ENCODE data around the gene SIGLEC9.

SIGLEC9 gene

DNA sequence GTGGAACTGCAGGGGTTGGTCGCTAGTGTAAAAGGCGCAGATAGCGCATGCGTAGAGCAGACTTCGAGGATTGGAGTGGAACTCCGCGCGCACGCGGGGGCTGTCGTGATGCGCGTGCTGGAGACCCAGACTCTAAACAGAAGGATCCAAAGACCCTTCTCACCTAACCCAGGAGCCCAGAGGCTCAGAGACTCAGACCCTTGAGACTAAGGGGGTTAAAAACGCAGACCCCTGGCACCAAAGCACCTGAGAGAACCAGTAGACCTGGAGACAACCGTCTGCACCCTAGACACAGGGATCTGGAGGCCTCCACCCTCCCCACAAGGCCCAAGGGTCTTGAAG lies 15.9 kb upstream of the SIGLEC9 start:
- H3K9me3 ChIP-seq (ENCODE audit: control insufficient read depth, insufficient read depth, low read length) = no peaks in the 10 kb centered on the region
- peak overlapping the region; percentile 99 for H3K4me3 ChIP-seq (ENCODE audit: low read depth, low read length)
- H3K27me3 ChIP-seq (ENCODE audit: control insufficient read depth, insufficient read depth, low read length) = peaks cover 3% of the 10 kb centered on the region; the same call in 1 of the 2 replicates
- H3K27ac ChIP-seq (ENCODE audit: low read depth, low read length) = no peak overlapping the region
- 0 out of 2 replicates have a peak, but pooled peaks cover under 1% of the 10 kb centered on the region for H3K36me3 ChIP-seq (ENCODE audit: control insufficient read depth, insufficient read depth, low read length)
- H3K9ac ChIP-seq (ENCODE audit: low read depth, low read length) = no peak overlapping the region
- H3K4me1 ChIP-seq (ENCODE audit: control insufficient read depth, insufficient read depth, low read length) = 0 out of 2 replicates have a peak, but pooled peaks cover 5% of the 10 kb centered on the region

DNA sequence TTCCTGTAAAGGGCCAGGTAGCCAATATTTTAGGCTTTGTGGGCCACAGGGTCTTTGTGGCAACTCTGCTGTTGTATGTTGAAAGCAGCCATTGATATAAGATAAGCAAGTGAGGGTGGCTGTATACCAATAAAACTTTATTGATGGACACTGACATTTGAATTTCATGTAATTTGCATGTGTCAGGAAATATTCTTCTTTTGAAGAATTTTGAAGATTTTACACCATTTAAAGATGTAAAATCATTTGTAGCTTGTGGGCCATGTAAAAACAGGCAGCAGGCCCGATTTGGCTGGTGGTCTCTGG lies 14.1 kb upstream of the SIGLEC9 start:
- Histone ChIP-seq H3K36me3 (ENCODE audit: control insufficient read depth, insufficient read depth, low read length) (no peaks in the 10 kb centered on the region), H3K27me3 (ENCODE audit: control insufficient read depth, insufficient read depth, low read length) (peaks cover 3% of the 10 kb centered on the region; the same call in 1 of the 2 replicates), H3K9ac (ENCODE audit: low read depth, low read length) (no peak overlapping the region), H3K4me3 (ENCODE audit: low read depth, low read length) (no peak overlapping the region), H3K9me3 (ENCODE audit: control insufficient read depth, insufficient read depth, low read length) (no peaks in the 10 kb centered on the region), H3K27ac (ENCODE audit: low read depth, low read length) (no peak overlapping the region), H3K4me1 (ENCODE audit: control insufficient read depth, insufficient read depth, low read length) (0 out of 2 replicates have a peak, but pooled peaks cover 5% of the 10 kb centered on the region)

DNA sequence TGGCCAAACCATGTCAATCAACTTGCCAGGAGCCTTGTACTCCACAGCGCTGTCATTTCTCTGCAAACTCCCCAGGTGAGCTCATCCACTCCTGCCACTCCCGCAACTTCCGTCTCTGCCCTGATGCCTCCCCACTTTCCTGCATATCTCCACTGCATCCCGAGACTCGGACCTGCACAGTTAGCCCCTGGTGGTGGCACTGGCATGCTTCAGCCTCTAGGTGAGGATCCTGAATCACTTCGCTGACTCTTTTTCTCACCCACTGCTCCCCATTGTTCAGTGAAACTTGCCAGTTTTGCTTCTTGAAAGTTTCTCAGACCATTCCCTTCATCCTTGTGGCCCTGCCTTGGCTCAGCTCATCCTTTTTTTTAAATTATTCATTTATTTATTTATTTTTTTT lies 13.1 kb upstream of the SIGLEC9 start:
- Histone ChIP-seq H3K9me3 (ENCODE audit: control insufficient read depth, insufficient read depth, low read length) (no peaks in the 10 kb centered on the region), H3K9ac (ENCODE audit: low read depth, low read length) (no peak overlapping the region), H3K27ac (ENCODE audit: low read depth, low read length) (no peak overlapping the region), H3K36me3 (ENCODE audit: control insufficient read depth, insufficient read depth, low read length) (no peaks in the 10 kb centered on the region), H3K4me3 (ENCODE audit: low read depth, low read length) (no peak overlapping the region), H3K27me3 (ENCODE audit: control insufficient read depth, insufficient read depth, low read length) (peaks cover 7% of the 10 kb centered on the region; the same call in 1 of the 2 replicates), H3K4me1 (ENCODE audit: control insufficient read depth, insufficient read depth, low read length) (0 out of 2 replicates have a peak, but pooled peaks cover 5% of the 10 kb centered on the region)

DNA sequence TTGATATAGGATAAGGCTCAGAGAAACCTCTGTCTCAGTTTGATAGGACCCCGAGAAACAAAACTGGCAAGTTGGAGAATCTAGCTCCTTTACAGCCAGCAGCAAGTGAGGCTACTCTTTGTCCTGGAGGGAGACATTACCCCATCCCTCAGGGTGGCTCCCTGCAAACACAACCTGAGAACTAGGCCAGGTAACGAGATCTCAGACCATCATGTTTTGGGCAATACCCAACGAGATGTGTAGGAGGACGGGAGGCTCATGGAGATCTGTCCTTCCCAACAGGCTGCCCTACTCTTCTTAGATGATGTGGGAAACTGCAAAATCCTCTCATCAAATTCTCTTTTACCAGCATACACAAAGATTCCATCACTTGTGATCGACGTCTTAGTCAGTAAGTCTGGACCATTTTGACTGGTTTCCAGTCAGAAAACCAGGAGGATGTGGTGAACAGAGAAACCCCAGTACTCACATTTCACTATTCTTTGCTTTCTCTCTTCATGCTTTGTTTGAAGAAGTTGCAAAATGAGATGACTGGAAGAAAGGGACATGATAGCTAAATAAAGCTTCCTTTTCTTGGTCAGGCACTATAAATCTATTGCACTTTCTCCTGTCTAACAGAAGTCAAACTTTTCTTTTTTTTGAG lies 10.5 kb upstream of the SIGLEC9 start:
- Histone ChIP-seq H3K4me1 (ENCODE audit: control insufficient read depth, insufficient read depth, low read length) (no peaks in the 10 kb centered on the region), H3K9ac (ENCODE audit: low read depth, low read length) (no peak overlapping the region), H3K27ac (ENCODE audit: low read depth, low read length) (no peak overlapping the region), H3K9me3 (ENCODE audit: control insufficient read depth, insufficient read depth, low read length) (no peaks in the 10 kb centered on the region), H3K36me3 (ENCODE audit: control insufficient read depth, insufficient read depth, low read length) (no peaks in the 10 kb centered on the region), H3K27me3 (ENCODE audit: control insufficient read depth, insufficient read depth, low read length) (peaks cover 7% of the 10 kb centered on the region; the same call in 1 of the 2 replicates), H3K4me3 (ENCODE audit: low read depth, low read length) (no peak overlapping the region)

DNA sequence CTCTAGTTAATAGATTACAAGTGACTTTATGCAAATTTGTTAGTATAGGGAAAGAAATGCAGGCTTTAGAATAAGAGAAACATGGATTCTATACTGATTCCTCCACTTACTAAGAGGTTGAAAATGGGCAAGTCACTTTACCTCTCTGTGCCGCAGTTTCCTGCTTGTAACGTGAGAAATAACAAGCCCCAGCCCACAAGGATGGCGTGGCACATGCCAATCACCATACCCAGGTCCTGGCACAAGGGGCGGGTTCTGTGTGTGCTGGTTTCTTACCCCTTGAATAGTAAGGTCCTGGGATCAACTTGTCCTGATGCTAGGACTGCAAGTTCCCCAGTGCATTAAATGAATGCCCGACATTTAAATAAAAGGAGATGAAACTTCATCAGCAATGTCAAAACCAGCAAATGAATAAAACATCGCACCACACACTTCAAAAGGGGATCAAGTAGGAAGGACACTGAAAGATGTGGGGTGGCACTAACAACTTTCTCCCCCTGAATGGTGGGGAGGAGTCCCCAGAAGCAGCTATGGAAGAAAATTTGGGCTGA lies 7.9 kb upstream of the SIGLEC9 start:
- Histone ChIP-seq H3K27ac (ENCODE audit: low read depth, low read length) (no peak overlapping the region), H3K9me3 (ENCODE audit: control insufficient read depth, insufficient read depth, low read length) (no peaks in the 10 kb centered on the region), H3K9ac (ENCODE audit: low read depth, low read length) (no peak overlapping the region), H3K36me3 (ENCODE audit: control insufficient read depth, insufficient read depth, low read length) (no peaks in the 10 kb centered on the region), H3K4me1 (ENCODE audit: control insufficient read depth, insufficient read depth, low read length) (no peaks in the 10 kb centered on the region), H3K27me3 (ENCODE audit: control insufficient read depth, insufficient read depth, low read length) (peaks cover 7% of the 10 kb centered on the region; the same call in 1 of the 2 replicates), H3K4me3 (ENCODE audit: low read depth, low read length) (no peak overlapping the region)

DNA sequence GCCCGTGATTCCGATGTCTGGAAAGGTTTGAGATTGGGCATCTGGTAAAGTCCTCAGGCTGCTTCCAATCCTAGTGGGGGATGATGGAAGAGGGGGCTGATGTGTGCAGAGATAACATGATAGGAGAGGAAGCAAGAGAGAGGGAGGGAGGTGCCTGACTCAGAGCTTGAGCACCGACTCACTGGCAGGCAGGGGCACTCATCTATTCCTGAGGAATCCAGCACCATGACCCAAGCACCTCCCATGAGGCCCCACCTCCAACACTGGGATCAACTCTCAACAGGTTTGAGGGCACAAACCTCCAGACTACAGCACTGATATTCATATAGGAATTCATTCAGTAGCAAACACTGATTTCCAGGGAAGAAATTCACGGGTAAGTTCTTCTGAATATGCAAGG lies 5.6 kb upstream of the SIGLEC9 start:
- H3K27me3 ChIP-seq (ENCODE audit: control insufficient read depth, insufficient read depth, low read length) = 0 out of 2 replicates have a peak, but pooled peaks cover 3% of the 10 kb centered on the region
- H3K4me3 ChIP-seq (ENCODE audit: low read depth, low read length) = no peak overlapping the region
- H3K36me3 ChIP-seq (ENCODE audit: control insufficient read depth, insufficient read depth, low read length) = no peaks in the 10 kb centered on the region
- no peaks in the 10 kb centered on the region for H3K4me1 ChIP-seq (ENCODE audit: control insufficient read depth, insufficient read depth, low read length)
- no peaks in the 10 kb centered on the region for H3K9me3 ChIP-seq (ENCODE audit: control insufficient read depth, insufficient read depth, low read length)
- no peak overlapping the region for H3K27ac ChIP-seq (ENCODE audit: low read depth, low read length)
- H3K9ac ChIP-seq (ENCODE audit: low read depth, low read length) = no peak overlapping the region

DNA sequence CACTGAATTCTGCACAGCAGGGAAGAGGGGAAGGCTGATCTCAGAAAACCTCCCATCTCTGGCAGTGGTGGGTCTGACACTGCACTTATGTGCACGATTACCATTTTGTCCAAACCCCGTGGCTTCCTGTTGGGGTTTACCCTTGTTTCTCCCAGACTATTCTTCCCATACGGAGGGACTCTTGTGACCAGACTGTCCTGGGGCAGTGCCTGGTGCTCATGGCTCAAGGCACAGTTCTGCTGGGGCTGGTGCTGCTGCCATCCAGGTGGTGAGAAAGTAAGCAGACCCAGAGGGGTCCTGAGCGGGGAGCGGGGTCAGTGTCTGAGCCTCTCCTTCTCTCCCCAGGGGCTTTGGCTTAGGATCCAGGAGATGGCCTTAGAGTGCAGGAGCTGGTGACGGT lies 5.1 kb upstream of the SIGLEC9 start:
- Histone ChIP-seq H3K9me3 (ENCODE audit: control insufficient read depth, insufficient read depth, low read length) (no peaks in the 10 kb centered on the region), H3K36me3 (ENCODE audit: control insufficient read depth, insufficient read depth, low read length) (no peaks in the 10 kb centered on the region), H3K27ac (ENCODE audit: low read depth, low read length) (no peak overlapping the region), H3K9ac (ENCODE audit: low read depth, low read length) (no peak overlapping the region), H3K27me3 (ENCODE audit: control insufficient read depth, insufficient read depth, low read length) (0 out of 2 replicates have a peak, but pooled peaks cover 3% of the 10 kb centered on the region), H3K4me3 (ENCODE audit: low read depth, low read length) (no peak overlapping the region), H3K4me1 (ENCODE audit: control insufficient read depth, insufficient read depth, low read length) (no peaks in the 10 kb centered on the region)

DNA sequence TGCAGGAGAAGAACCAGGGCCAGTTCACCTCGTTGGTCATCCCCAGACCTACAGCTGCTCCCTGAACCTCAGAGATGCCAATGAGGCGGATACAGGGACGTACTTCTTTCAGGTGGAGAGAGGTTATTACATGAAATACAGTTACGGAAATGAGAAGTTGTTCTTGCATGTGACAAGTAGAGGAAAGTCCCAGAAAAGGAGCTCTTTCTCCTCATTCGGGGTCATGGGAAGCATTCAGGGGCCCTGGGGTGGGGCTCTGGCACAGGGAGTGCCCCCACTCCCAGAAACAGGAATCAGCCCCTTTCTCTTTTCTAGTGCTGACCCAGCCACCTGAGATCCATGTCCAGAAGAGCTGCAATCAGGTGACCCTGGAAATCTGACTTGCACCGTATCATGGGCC lies 4.5 kb upstream of the SIGLEC9 start:
- Histone ChIP-seq H3K27me3 (ENCODE audit: control insufficient read depth, insufficient read depth, low read length) (0 out of 2 replicates have a peak, but pooled peaks cover 3% of the 10 kb centered on the region), H3K4me1 (ENCODE audit: control insufficient read depth, insufficient read depth, low read length) (no peaks in the 10 kb centered on the region), H3K9me3 (ENCODE audit: control insufficient read depth, insufficient read depth, low read length) (no peaks in the 10 kb centered on the region), H3K4me3 (ENCODE audit: low read depth, low read length) (no peak overlapping the region), H3K9ac (ENCODE audit: low read depth, low read length) (no peak overlapping the region), H3K27ac (ENCODE audit: low read depth, low read length) (no peak overlapping the region), H3K36me3 (ENCODE audit: control insufficient read depth, insufficient read depth, low read length) (no peaks in the 10 kb centered on the region)

DNA sequence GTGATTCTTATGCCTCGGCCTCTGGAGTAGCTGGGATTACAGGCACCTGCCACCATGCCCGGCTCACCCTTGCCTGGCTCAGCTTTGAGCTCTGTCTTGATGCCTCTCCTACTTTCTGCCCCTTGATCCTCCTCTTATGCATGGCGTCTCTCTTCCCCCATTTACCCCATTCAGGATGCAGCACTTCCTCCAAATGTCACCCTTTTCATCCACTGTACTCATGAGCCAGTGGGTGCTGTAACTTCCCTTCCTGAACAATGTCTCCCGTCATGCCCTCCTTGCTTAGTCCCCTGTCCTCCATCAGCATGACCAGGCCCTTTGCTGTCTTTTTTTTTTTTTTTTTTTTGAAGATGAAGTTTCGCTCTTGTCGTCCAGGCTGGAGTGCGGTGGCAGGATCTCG lies 3.4 kb upstream of the SIGLEC9 start:
- Histone ChIP-seq H3K9ac (ENCODE audit: low read depth, low read length) (no peak overlapping the region), H3K9me3 (ENCODE audit: control insufficient read depth, insufficient read depth, low read length) (no peaks in the 10 kb centered on the region), H3K27me3 (ENCODE audit: control insufficient read depth, insufficient read depth, low read length) (0 out of 2 replicates have a peak, but pooled peaks cover 3% of the 10 kb centered on the region), H3K36me3 (ENCODE audit: control insufficient read depth, insufficient read depth, low read length) (no peaks in the 10 kb centered on the region), H3K27ac (ENCODE audit: low read depth, low read length) (no peak overlapping the region), H3K4me3 (ENCODE audit: low read depth, low read length) (no peak overlapping the region), H3K4me1 (ENCODE audit: control insufficient read depth, insufficient read depth, low read length) (no peaks in the 10 kb centered on the region)

DNA sequence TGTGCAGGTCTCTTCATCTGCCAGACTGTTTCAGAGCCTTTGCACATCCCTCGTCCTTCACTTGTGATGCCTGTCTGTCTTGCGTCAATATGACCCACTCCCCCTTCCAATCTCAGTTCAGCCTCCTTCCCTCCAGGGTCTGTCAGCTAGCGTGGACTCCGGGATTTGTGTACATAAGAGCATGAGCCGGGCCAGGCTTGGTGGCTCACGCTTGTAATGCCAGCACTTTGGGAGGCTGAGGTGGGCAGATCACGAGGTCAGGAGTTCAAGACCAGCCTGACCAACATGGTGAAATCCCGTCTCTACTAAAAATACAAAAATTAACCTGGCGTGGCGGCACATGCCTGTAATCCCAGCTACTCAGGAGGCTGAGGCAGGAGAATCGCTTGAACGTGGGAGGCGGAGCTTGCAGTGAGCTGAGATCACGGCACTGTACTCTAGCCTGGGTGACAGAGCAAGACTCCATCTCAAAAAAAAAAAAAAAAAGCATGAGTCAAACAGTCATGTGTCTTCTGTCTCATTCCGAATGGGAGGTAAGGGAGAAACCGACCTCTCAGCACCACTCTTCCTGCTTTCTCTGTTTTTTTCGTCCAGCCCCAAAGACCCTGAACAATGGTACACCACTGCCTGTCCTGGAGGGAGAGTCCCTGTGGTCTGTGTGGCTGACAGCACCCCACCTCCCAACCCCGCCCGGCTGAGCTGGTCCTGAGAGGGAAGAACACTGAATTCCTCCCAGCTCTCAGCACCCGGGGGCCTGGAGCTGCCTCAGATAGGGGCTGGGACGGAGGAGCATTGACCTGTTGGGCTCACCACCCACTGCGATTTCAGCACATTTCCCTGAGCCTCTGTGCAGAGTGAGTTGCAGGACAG lies 2.4 kb upstream of the SIGLEC9 start:
- Histone ChIP-seq H3K27ac (ENCODE audit: low read depth, low read length) (no peak overlapping the region), H3K9me3 (ENCODE audit: control insufficient read depth, insufficient read depth, low read length) (no peaks in the 10 kb centered on the region), H3K4me1 (ENCODE audit: control insufficient read depth, insufficient read depth, low read length) (no peaks in the 10 kb centered on the region), H3K27me3 (ENCODE audit: control insufficient read depth, insufficient read depth, low read length) (no peaks in the 10 kb centered on the region), H3K9ac (ENCODE audit: low read depth, low read length) (no peak overlapping the region), H3K36me3 (ENCODE audit: control insufficient read depth, insufficient read depth, low read length) (no peaks in the 10 kb centered on the region), H3K4me3 (ENCODE audit: low read depth, low read length) (no peak overlapping the region)

DNA sequence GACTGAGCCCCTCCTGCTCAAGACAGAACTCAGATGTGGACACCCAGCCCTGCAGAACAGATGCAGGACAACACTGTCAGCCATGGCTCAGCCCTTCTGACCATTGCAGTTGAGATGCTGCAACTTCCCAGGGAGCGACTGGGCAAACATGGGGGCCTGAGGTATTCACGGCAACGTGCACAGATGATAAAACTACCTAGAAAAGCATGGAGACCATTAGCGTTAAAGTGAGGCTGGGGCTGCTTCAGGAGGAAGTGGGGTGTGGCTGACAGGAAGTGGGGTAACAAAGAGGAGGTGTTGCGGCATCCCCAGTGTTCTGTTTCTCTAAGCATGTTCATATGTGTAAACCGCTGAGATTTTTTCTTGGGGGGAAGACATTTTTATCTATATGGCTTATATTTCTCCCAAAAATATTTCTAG lies 1.3 kb upstream of the SIGLEC9 start:
- Histone ChIP-seq H3K36me3 (ENCODE audit: control insufficient read depth, insufficient read depth, low read length) (no peaks in the 10 kb centered on the region), H3K4me3 (ENCODE audit: low read depth, low read length) (no peak overlapping the region), H3K27me3 (ENCODE audit: control insufficient read depth, insufficient read depth, low read length) (no peaks in the 10 kb centered on the region), H3K9ac (ENCODE audit: low read depth, low read length) (no peak overlapping the region), H3K4me1 (ENCODE audit: control insufficient read depth, insufficient read depth, low read length) (no peaks in the 10 kb centered on the region), H3K9me3 (ENCODE audit: control insufficient read depth, insufficient read depth, low read length) (no peaks in the 10 kb centered on the region), H3K27ac (ENCODE audit: low read depth, low read length) (no peak overlapping the region)
